Lower leg skin (tissue), 4 donors: ENCODE data around the gene TRPT1. TPM values are rescaled to one million over a fixed set of nuclear protein-coding genes. Genes with fewer than 3 reads are reported as not detected.

Experiments used
- DNase-seq, 2 donors: peaks; one replicate each; pipeline ENCODE4 v3.0.0-alpha.2; 2019; ENCODE audit warnings: low spot score in 2 of 2
- H3K4me3 ChIP-seq: fragments of 200-600 bp; sonication (generic); 2 replicates; pipeline ENCODE4 v1.5.1; 2017; ENCODE audit warnings: mild to moderate bottlenecking, low read depth; ENCODE audit not compliant: poor library complexity, severe bottlenecking
- CTCF ChIP-seq, 3 donors: fragments of 450-650 bp; IDR thresholded peaks; one replicate each; pipeline ENCODE4 v1.5.1; 2016; ENCODE audit warnings: antibody characterized with exemption in 3 of 3, mild to moderate bottlenecking in 3 of 3, moderate library complexity in 2 of 3
- POLR2A ChIP-seq, 2 donors: fragments of 450-650 bp; IDR thresholded peaks; one replicate each; pipeline ENCODE4 v1.6.1; 2016 to 2017; ENCODE audit warnings: antibody characterized with exemption in 2 of 2, mild to moderate bottlenecking in 1 of 2, moderate library complexity in 1 of 2
- WGBS, 2 donors: methylation state at CpG; one replicate each; pipeline ENCODE4 v1.1.5; 2018; 5-methylcytosine and 5-hydroxymethylcytosine counted together
- intact Hi-C: fragments of 100-400 bp; cut with DNase I; formaldehyde crosslinking; loops from one replicate; pipeline ENCODE4 v1.15.0; 2023; ENCODE audit warnings: low total_unique reads
- total RNA-seq, 4 donors: library from RNA; depleted of rRNA; stranded (reverse); fragments of >200 nt; gene quantifications; one replicate each; pipeline ENCODE4 v1.1.0, GENCODE V29; 2016

TRPT1 gene
- total RNA-seq, 4 donors from 2014 or later: 36.9 to 66.6 (median 44.1) TPM

- H3K4me3 ChIP-seq: no peak overlapping the region
- no peak for DNase-seq
- WGBS, 2 donors: 85 to 95% methylated on average over 4 to 7 of the region's 7 CpGs
- TF ChIP-seq CTCF (IDR thresholded peaks at IDR 0.05) (no peak), POLR2A (IDR thresholded peaks at IDR 0.05) (no peak)
- intact Hi-C loops: no loop called here
Observed at GRCh38 chr11:64254326-64254725, 28.3 kb upstream of the TRPT1 start.

GRCh38 chr11:64253481-64253880 is 27.5 kb upstream of the TRPT1 start:
- intact Hi-C loops: no loop called here

GRCh38 chr11:64253043-64253442 is 27.1 kb upstream of the TRPT1 start:
- TF ChIP-seq POLR2A (IDR thresholded peaks at IDR 0.05): no peak
- no peak for TF ChIP-seq CTCF (IDR thresholded peaks at IDR 0.05)
- no peak for DNase-seq
- 60 to 68% methylated on average over 8 of the region's 8 CpGs for WGBS, 2 donors
- H3K4me3 ChIP-seq: no peak overlapping the region
- intact Hi-C loops: no loop called here

More at GRCh38 chr11:64253481-64253880, 27.5 kb upstream of the TRPT1 start:
- no peak for TF ChIP-seq POLR2A (IDR thresholded peaks at IDR 0.05)
- TF ChIP-seq CTCF (IDR thresholded peaks at IDR 0.05): no peak
- H3K4me3 ChIP-seq: no peak overlapping the region
- no peak for DNase-seq
- WGBS, 2 donors: 43 to 46% methylated on average over 5 of the region's 5 CpGs

- WGBS, 2 donors: 4 to 6% methylated on average over 23 of the region's 23 CpGs
- intact Hi-C loops: no loop called here
- DNase-seq: peak in 1 of 2 donors; percentile 92
- TF ChIP-seq POLR2A (IDR thresholded peaks at IDR 0.05) (no peak), CTCF (IDR thresholded peaks at IDR 0.05) (no peak)
- peak overlapping the region; percentile 55 for H3K4me3 ChIP-seq
Observed at GRCh38 chr11:64252003-64252872, 26.3 kb upstream of the TRPT1 start.

- no peak for DNase-seq
- intact Hi-C loops: no loop called here
- WGBS, 2 donors: 0 to 1% methylated on average over 17 to 18 of the region's 18 CpGs
- TF ChIP-seq POLR2A (IDR thresholded peaks at IDR 0.05) (no peak), CTCF (IDR thresholded peaks at IDR 0.05) (no peak)
- peak overlapping the region; percentile 55 for H3K4me3 ChIP-seq
Observed at GRCh38 chr11:64251753-64252002, 25.7 kb upstream of the TRPT1 start.
